SK-N-SH (cell line): ENCODE results near the gene STARD3. TPM values are rescaled to one million over a fixed set of nuclear protein-coding genes. Genes with fewer than 3 reads are reported as not detected.

Experiments
- CTCF ChIA-PET: fragments of 300-600, 350-600 bp; formaldehyde crosslinking; extraction: SDS; loops from one replicate; lab custom pipeline; 2021; lab: Yijun Ruan, JAX
- POLR2A ChIA-PET: fragments of 350-600 bp; sonication (Branson Sonifier 250); formaldehyde crosslinking; extraction: SDS; loops from one replicate; lab custom pipeline; 2020; ENCODE audit warnings: antibody characterized with exemption, inconsistent platforms; lab: Yijun Ruan, JAX
- DNase-seq: peaks from one replicate; pipeline ENCODE4 v3.0.0; 2012
- H2AFZ ChIP-seq: fragments of 200-600 bp; sonication (generic); 2 replicates; pipeline ENCODE4 v1.8.1; 2016; ENCODE audit warnings: antibody characterized with exemption, mild to moderate bottlenecking, low read depth
- H3F3A ChIP-seq: fragments of 200-600 bp; sonication (generic); replicated peaks from 2 replicates; pipeline ENCODE3; 2016; ENCODE audit warnings: antibody characterized with exemption, mild to moderate bottlenecking; ENCODE audit not compliant: insufficient read depth
- H3K27ac ChIP-seq, 2 experiments: fragments of 200-500 bp in 1 of 2; fragments of 200-600 bp in 1 of 2; sonication (Bioruptor generic) in 1 of 2; sonication (generic), shearing (Covaris generic) in 1 of 2; 2 replicates each; pipeline versions ENCODE4 v1.5.1 to v1.6.1; 2014 to 2016; ENCODE audit warnings: low read depth in 2 of 2, inconsistent platforms in 1 of 2, low read length in 1 of 2, mild to moderate bottlenecking in 1 of 2, mixed read lengths in 1 of 2
- H3K27me3 ChIP-seq: fragments of 200-600 bp; sonication (generic), shearing (Covaris generic); 2 replicates; pipeline ENCODE4 v1.6.1; 2016; ENCODE audit warnings: mixed run types; ENCODE audit not compliant: insufficient read depth
- H3K36me3 ChIP-seq, 2 experiments: fragments of 200-500 bp in 1 of 2; fragments of 200-600 bp in 1 of 2; sonication (Bioruptor generic) in 1 of 2; sonication (generic) in 1 of 2; replicated peaks in 1 of 2; 2 replicates each; pipeline versions ENCODE3 to v1.5.1; 2014 to 2016; ENCODE audit warnings: low read length in 1 of 2, mild to moderate bottlenecking in 1 of 2; ENCODE audit not compliant: insufficient read depth in 2 of 2, control insufficient read depth in 1 of 2
- H3K4me1 ChIP-seq, 2 experiments: fragments of 200-500 bp in 1 of 2; fragments of 200-600 bp in 1 of 2; sonication (Bioruptor generic) in 1 of 2; sonication (generic), shearing (Covaris generic) in 1 of 2; 2 replicates each; pipeline versions ENCODE4 v1.5.1 to v1.6.1; 2014 to 2016; ENCODE audit warnings: low read depth in 1 of 2, low read length in 1 of 2, mixed run types in 1 of 2; ENCODE audit not compliant: insufficient read depth in 2 of 2, control insufficient read depth in 1 of 2
- H3K4me2 ChIP-seq: fragments of 200-600 bp; sonication (generic), shearing (Covaris generic); 2 replicates; pipeline ENCODE4 v1.6.1; 2017; ENCODE audit warnings: mixed run types
- H3K4me3 ChIP-seq, 2 experiments: fragments of 200-500 bp in 1 of 2; fragments of 200-600 bp in 1 of 2; sonication (Bioruptor generic) in 1 of 2; sonication (generic), shearing (Covaris generic) in 1 of 2; 2 replicates each; pipeline versions ENCODE4 v1.5.1 to v1.8.1; 2014 to 2016; ENCODE audit warnings: low read depth in 2 of 2, inconsistent platforms in 1 of 2, low read length in 1 of 2, mild to moderate bottlenecking in 1 of 2, mixed read lengths in 1 of 2, moderate library complexity in 1 of 2
- H3K79me2 ChIP-seq: fragments of 200-600 bp; sonication (generic); 2 replicates; pipeline ENCODE4 v1.8.1; 2017; ENCODE audit warnings: mild to moderate bottlenecking; ENCODE audit not compliant: insufficient read depth
- H3K9ac ChIP-seq: fragments of 200-600 bp; sonication (generic); 2 replicates; pipeline ENCODE4 v1.6.1; 2017; ENCODE audit warnings: mixed run types
- H3K9me2 ChIP-seq: fragments of 200-600 bp; sonication (generic); 2 replicates; pipeline ENCODE4 v1.6.1; 2017; ENCODE audit warnings: mixed run types
- H3K9me3 ChIP-seq: fragments of 200-600 bp; sonication (generic); 2 replicates; pipeline ENCODE4 v1.6.1; 2017; ENCODE audit warnings: mixed run types, mild to moderate bottlenecking, moderate library complexity
- H4K20me1 ChIP-seq: fragments of 200-600 bp; sonication (generic); 2 replicates; pipeline ENCODE4 v1.6.1; 2017; ENCODE audit warnings: mild to moderate bottlenecking, mixed run types; ENCODE audit not compliant: insufficient read depth
- ELF1 ChIP-seq: IDR thresholded peaks from 2 replicates; pipeline ENCODE4 v1.4.0; 2012
- EP300 ChIP-seq, 2 experiments: IDR thresholded peaks; 2 replicates each; pipeline versions ENCODE4 v1.4.0 to v1.6.1; 2012; ENCODE audit warnings: borderline replicate concordance in 1 of 2, low read depth in 1 of 2, low read length in 1 of 2
- EZH2phosphoT487 ChIP-seq: fragments of 200-600 bp; sonication (generic); IDR thresholded peaks from 2 replicates; pipeline ENCODE4 v1.6.1; 2017; ENCODE audit warnings: low read depth, mixed run types, mild to moderate bottlenecking, antibody characterized with exemption, moderate library complexity, borderline replicate concordance
- FOSL2 ChIP-seq: IDR thresholded peaks from 2 replicates; pipeline ENCODE4 v1.4.0; 2012; ENCODE audit warnings: low read depth, mild to moderate bottlenecking, moderate library complexity, borderline replicate concordance
- GABPA ChIP-seq: IDR thresholded peaks from 2 replicates; pipeline ENCODE4 v1.4.0; 2012; ENCODE audit warnings: low read depth, mild to moderate bottlenecking
- MEF2A ChIP-seq: IDR thresholded peaks from 2 replicates; pipeline ENCODE4 v1.4.0; 2012; ENCODE audit warnings: low read depth, borderline replicate concordance
- NRF1 ChIP-seq: IDR thresholded peaks from 2 replicates; pipeline ENCODE4 v1.6.1; 2012; ENCODE audit warnings: low read depth, mild to moderate bottlenecking, low read length
- POLR2AphosphoS5 ChIP-seq: IDR thresholded peaks from 2 replicates; pipeline ENCODE4 v1.6.1; 2012; ENCODE audit warnings: low read depth, low read length
- RAD21 ChIP-seq: IDR thresholded peaks from 2 replicates; pipeline ENCODE4 v1.6.1; 2012; ENCODE audit warnings: mild to moderate bottlenecking, low read length
- RCOR1 ChIP-seq: fragments of 150-350 bp; IDR thresholded peaks from 2 replicates; pipeline ENCODE4 v1.6.1; 2017; ENCODE audit warnings: antibody characterized with exemption, low read length
- RFX5 ChIP-seq: IDR thresholded peaks from 2 replicates; pipeline ENCODE4 v1.6.1; 2012; ENCODE audit warnings: mild to moderate bottlenecking, improper control_type of control experiment, low read length
- RXRA ChIP-seq: IDR thresholded peaks from 2 replicates; pipeline ENCODE4 v1.4.0; 2012; ENCODE audit warnings: low read depth, mild to moderate bottlenecking, borderline replicate concordance
- SIN3A ChIP-seq: IDR thresholded peaks from 2 replicates; pipeline ENCODE4 v1.6.1; 2012; ENCODE audit warnings: low read depth, mild to moderate bottlenecking, low read length, moderate library complexity, borderline replicate concordance
- SMC3 ChIP-seq: IDR thresholded peaks from 2 replicates; pipeline ENCODE4 v1.6.1; 2012; ENCODE audit warnings: low read depth, low read length, improper control_type of control experiment
- TCF12 ChIP-seq: IDR thresholded peaks from 2 replicates; pipeline ENCODE4 v1.4.0; 2012
- YY1 ChIP-seq: IDR thresholded peaks from 2 replicates; pipeline ENCODE4 v1.4.0; 2012; ENCODE audit warnings: low read depth, mild to moderate bottlenecking
- WGBS: methylation state at CpG from one replicate; pipeline ENCODE4 v1.1.6; 2017; ENCODE audit warnings: low lambda C conversion rate; 5-methylcytosine and 5-hydroxymethylcytosine counted together
- polyA plus RNA-seq, 3 experiments: library from polyadenylated mRNA; depleted of rRNA; stranded (reverse); fragments of >200 nt; gene quantifications; 2 replicates each; pipeline ENCODE4 v1.2.3, GENCODE V29; 2012
- TF ChIP-seq, protein P1 (sequence below): fragments of 150-350 bp; IDR thresholded peaks from 2 replicates; pipeline ENCODE4 v1.6.1; 2017; ENCODE audit warnings: antibody characterized with exemption, low read length, low read depth, borderline replicate concordance
- TF ChIP-seq, protein P2 (sequence below): IDR thresholded peaks from 2 replicates; pipeline ENCODE4 v1.4.0; 2012; ENCODE audit warnings: low read depth, borderline replicate concordance
- TF ChIP-seq, protein P3 (sequence below): IDR thresholded peaks from 2 replicates; pipeline ENCODE4 v1.4.0; 2012; ENCODE audit warnings: low read depth, borderline replicate concordance
- TF ChIP-seq, protein P4 (sequence below): fragments of 200-600 bp; sonication (generic); IDR thresholded peaks from 2 replicates; pipeline ENCODE4 v1.6.1; 2017; ENCODE audit warnings: antibody characterized with exemption, mild to moderate bottlenecking, moderate library complexity

The STARD3 gene
- polyA plus RNA-seq, 1 of the 3 experiments (the other 2 are of a cell fraction), result 76.8 TPM

DNA sequence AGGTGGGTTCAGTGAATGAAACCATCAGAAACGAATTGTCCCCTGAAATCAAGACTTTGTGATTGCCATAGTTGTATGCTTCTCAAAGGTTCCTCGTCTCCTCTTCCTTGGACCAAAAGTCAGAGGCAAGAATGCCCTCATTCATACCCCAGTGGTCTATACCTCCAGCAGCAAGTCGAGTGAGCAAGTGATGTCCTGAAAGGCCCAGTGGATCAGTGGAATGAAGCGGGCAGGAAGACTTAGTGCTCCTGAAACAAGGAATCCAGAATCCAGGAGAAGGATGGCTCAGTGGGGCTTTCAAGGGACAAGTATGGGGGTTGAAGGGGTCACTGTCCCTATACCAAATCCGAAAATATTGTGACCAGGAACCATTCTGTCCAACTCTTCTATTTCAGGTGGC lies 57.6 kb downstream of the STARD3 start:
- CTCF ChIA-PET, result interaction anchor here (1.1 to 3.3 kb wide), 3 partner anchors 36 to 73 kb away, joined by 3 to 15 read pairs (median 5); partner anchors contain the start of gene MIEN1
- no peaks in the 10 kb centered on the region for H3F3A ChIP-seq
- 77% methylated on average over 5 of the region's 5 CpGs for WGBS
- H3K9me2 ChIP-seq, result no peaks in the 10 kb centered on the region
- H3K27me3 ChIP-seq, result no peaks in the 10 kb centered on the region
- H2AFZ ChIP-seq, result no peak overlapping the region
- POLR2A ChIA-PET, result no interaction called here
- no peaks in the 10 kb centered on the region for H4K20me1 ChIP-seq
- no peaks in the 10 kb centered on the region for H3K79me2 ChIP-seq
- no peaks in the 10 kb centered on the region for H3K36me3 ChIP-seq
- no peak overlapping the region for H3K4me3 ChIP-seq
- H3K4me1 ChIP-seq, result no peaks in the 10 kb centered on the region
- no peak for TF ChIP-seq ELF1
- TF ChIP-seq GABPA, result no peak
- no peak for TF ChIP-seq EZH2phosphoT487
- no peak for TF ChIP-seq RCOR1
- TF ChIP-seq FOSL2, result no peak
- no peak for TF ChIP-seq NRF1
- TF ChIP-seq RFX5, result no peak
- no peak for TF ChIP-seq POLR2AphosphoS5
- no peak for TF ChIP-seq MEF2A
- TF ChIP-seq SIN3A, result no peak
- no peak for TF ChIP-seq EP300 (IDR thresholded peaks at IDR 0.05; ENCODE audit: borderline replicate concordance in 1 of 2, low read depth in 1 of 2, low read length in 1 of 2)
- TF ChIP-seq, protein P1, sequence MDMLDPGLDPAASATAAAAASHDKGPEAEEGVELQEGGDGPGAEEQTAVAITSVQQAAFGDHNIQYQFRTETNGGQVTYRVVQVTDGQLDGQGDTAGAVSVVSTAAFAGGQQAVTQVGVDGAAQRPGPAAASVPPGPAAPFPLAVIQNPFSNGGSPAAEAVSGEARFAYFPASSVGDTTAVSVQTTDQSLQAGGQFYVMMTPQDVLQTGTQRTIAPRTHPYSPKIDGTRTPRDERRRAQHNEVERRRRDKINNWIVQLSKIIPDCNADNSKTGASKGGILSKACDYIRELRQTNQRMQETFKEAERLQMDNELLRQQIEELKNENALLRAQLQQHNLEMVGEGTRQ, result no peak
- TF ChIP-seq, protein P2, sequence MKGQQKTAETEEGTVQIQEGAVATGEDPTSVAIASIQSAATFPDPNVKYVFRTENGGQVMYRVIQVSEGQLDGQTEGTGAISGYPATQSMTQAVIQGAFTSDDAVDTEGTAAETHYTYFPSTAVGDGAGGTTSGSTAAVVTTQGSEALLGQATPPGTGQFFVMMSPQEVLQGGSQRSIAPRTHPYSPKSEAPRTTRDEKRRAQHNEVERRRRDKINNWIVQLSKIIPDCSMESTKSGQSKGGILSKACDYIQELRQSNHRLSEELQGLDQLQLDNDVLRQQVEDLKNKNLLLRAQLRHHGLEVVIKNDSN, result no peak
- TF ChIP-seq, protein P3, sequence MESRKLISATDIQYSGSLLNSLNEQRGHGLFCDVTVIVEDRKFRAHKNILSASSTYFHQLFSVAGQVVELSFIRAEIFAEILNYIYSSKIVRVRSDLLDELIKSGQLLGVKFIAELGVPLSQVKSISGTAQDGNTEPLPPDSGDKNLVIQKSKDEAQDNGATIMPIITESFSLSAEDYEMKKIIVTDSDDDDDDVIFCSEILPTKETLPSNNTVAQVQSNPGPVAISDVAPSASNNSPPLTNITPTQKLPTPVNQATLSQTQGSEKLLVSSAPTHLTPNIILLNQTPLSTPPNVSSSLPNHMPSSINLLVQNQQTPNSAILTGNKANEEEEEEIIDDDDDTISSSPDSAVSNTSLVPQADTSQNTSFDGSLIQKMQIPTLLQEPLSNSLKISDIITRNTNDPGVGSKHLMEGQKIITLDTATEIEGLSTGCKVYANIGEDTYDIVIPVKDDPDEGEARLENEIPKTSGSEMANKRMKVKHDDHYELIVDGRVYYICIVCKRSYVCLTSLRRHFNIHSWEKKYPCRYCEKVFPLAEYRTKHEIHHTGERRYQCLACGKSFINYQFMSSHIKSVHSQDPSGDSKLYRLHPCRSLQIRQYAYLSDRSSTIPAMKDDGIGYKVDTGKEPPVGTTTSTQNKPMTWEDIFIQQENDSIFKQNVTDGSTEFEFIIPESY, result no peak
- no peak for TF ChIP-seq SMC3
- no peak for TF ChIP-seq RXRA
- TF ChIP-seq YY1, result no peak
- TF ChIP-seq, protein P4, sequence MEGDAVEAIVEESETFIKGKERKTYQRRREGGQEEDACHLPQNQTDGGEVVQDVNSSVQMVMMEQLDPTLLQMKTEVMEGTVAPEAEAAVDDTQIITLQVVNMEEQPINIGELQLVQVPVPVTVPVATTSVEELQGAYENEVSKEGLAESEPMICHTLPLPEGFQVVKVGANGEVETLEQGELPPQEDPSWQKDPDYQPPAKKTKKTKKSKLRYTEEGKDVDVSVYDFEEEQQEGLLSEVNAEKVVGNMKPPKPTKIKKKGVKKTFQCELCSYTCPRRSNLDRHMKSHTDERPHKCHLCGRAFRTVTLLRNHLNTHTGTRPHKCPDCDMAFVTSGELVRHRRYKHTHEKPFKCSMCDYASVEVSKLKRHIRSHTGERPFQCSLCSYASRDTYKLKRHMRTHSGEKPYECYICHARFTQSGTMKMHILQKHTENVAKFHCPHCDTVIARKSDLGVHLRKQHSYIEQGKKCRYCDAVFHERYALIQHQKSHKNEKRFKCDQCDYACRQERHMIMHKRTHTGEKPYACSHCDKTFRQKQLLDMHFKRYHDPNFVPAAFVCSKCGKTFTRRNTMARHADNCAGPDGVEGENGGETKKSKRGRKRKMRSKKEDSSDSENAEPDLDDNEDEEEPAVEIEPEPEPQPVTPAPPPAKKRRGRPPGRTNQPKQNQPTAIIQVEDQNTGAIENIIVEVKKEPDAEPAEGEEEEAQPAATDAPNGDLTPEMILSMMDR, result no peak
- no peak for TF ChIP-seq TCF12
- TF ChIP-seq RAD21, result no peak
- no peak overlapping the region for H3K27ac ChIP-seq
- H3K9me3 ChIP-seq, result no peaks in the 10 kb centered on the region
- H3K9ac ChIP-seq, result no peak overlapping the region
- H3K4me2 ChIP-seq, result no peak overlapping the region
- no peak for DNase-seq
